Peyer's patch (tissue), 4 donors: Measurements from ENCODE around the gene MED13. TPM values are rescaled to one million over a fixed set of nuclear protein-coding genes. Genes with fewer than 3 reads are reported as not detected.

Experiments used
- DNase-seq, 3 donors: peaks; one replicate each; pipeline ENCODE4 v3.0.0-alpha.2; 2017 to 2019
- H3K27ac ChIP-seq, 4 donors: fragments of 200-600 bp; sonication (generic); one replicate each; pipeline ENCODE4 v1.5.1; 2016 to 2019
- H3K27me3 ChIP-seq, 2 donors: fragments of 200-600 bp; sonication (generic); one replicate each; pipeline ENCODE4 v1.5.1; 2019
- H3K36me3 ChIP-seq, 3 donors: fragments of 200-600 bp; sonication (generic); one replicate each; pipeline ENCODE4 v1.5.1; 2016 to 2019
- H3K4me1 ChIP-seq, 4 donors: fragments of 200-600 bp; sonication (generic); one replicate each; pipeline ENCODE4 v1.5.1; 2016 to 2019
- H3K4me3 ChIP-seq, 4 donors: fragments of 200-600 bp; sonication (generic); 1 replicate in 3 of 4; 2 replicates in 1 of 4; pipeline ENCODE4 v1.5.1; 2016 to 2019; ENCODE audit warnings: mild to moderate bottlenecking in 1 of 4
- H3K9me3 ChIP-seq, 4 donors: fragments of 200-600 bp; sonication (generic); one replicate each; pipeline ENCODE4 v1.5.1; 2016 to 2019; ENCODE audit warnings: mild to moderate bottlenecking in 1 of 4
- POLR2A ChIP-seq, 2 donors: fragments of 450-650 bp; IDR thresholded peaks; one replicate each; pipeline ENCODE4 v1.5.1; 2017; ENCODE audit warnings: antibody characterized with exemption in 2 of 2, mild to moderate bottlenecking in 2 of 2, moderate library complexity in 2 of 2
- total RNA-seq, 4 donors: library from RNA; depleted of rRNA; stranded (reverse); fragments of >200 nt; gene quantifications; one replicate each; pipeline ENCODE4 v1.1.0, GENCODE V29; 2016
- TF ChIP-seq, protein P1 (sequence below), 6 experiments: fragments of 450-650 bp in 4 of 6; fragments of 200-600 bp in 2 of 6; sonication (generic) in 1 of 6; IDR thresholded peaks; one replicate each; pipeline ENCODE4 v1.5.1; 2017 to 2019; ENCODE audit warnings: antibody characterized with exemption in 6 of 6, mild to moderate bottlenecking in 3 of 6, moderate library complexity in 1 of 6

The MED13 gene
- total RNA-seq, 4 donors from 2014 or later = 84.4 to 452 (median 131) TPM

DNA sequence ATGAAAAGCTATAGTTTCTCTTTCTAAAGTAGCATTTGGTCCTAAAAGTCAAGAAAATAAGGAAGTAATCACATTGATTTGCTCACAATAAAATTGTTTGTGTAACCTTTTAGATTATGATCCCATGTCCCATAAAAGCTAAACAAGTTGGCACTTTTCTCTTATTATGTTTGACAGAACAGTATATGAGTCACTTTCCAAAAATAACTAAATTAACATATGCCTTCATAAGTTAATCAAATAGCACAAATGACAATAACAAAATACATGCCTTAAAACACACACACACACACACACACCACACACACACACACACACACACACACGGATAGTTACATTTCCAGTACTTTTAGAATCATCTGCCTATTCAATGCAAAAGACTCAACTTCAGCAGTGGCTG is 2.8 kb downstream of the MED13 start:
- Histone ChIP-seq H3K4me1 (peaks cover 0 to 34% (median 3%) of the 10 kb centered on the region in 4 donors), H3K4me3 (peak overlapping the region in 2 of 4 donors; percentile 72 to 96), H3K27ac (no peak overlapping the region)

DNA sequence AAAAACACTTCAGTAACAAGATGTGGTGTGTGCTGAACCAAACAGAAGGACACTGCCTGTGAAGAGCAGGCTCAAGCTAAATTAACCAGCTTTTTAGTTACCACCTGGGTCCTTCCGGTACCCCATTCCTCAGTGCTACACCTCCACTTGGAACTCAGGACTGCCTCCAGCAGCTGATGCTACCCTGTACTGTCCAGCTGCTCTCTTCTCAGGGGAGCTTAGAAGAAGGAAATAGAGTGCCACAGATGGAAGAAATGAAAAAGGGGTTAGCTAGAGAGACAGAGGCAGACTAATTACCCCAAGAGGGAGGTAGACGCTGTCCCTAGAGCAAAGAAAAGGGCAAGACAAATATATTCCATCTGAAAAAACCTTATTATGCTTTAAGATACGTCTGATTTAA is 5.7 kb downstream of the MED13 start:
- Histone ChIP-seq H3K9me3 (no peaks in the 10 kb centered on the region), H3K27ac (no peak overlapping the region), H3K27me3 (no peaks in the 10 kb centered on the region), H3K4me1 (peaks cover 0 to 37% (median 2%) of the 10 kb centered on the region in 4 donors), H3K36me3 (peaks cover 0 to 17% (median 0%) of the 10 kb centered on the region in 3 donors), H3K4me3 (no peak overlapping the region)
- DNase-seq = no peak
- TF ChIP-seq, protein P1, sequence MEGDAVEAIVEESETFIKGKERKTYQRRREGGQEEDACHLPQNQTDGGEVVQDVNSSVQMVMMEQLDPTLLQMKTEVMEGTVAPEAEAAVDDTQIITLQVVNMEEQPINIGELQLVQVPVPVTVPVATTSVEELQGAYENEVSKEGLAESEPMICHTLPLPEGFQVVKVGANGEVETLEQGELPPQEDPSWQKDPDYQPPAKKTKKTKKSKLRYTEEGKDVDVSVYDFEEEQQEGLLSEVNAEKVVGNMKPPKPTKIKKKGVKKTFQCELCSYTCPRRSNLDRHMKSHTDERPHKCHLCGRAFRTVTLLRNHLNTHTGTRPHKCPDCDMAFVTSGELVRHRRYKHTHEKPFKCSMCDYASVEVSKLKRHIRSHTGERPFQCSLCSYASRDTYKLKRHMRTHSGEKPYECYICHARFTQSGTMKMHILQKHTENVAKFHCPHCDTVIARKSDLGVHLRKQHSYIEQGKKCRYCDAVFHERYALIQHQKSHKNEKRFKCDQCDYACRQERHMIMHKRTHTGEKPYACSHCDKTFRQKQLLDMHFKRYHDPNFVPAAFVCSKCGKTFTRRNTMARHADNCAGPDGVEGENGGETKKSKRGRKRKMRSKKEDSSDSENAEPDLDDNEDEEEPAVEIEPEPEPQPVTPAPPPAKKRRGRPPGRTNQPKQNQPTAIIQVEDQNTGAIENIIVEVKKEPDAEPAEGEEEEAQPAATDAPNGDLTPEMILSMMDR (IDR thresholded peaks at IDR 0.05) = no peak
- TF ChIP-seq POLR2A (IDR thresholded peaks at IDR 0.05) = no peak

More for the DNA sequence above, 2.8 kb downstream of the MED13 start:
- H3K36me3 ChIP-seq = peaks cover 0 to 5% (median 0%) of the 10 kb centered on the region in 3 donors
- no peaks in the 10 kb centered on the region for H3K9me3 ChIP-seq
- H3K27me3 ChIP-seq = no peaks in the 10 kb centered on the region
- DNase-seq = no peak
- TF ChIP-seq POLR2A (IDR thresholded peaks at IDR 0.05) = no peak
- TF ChIP-seq, protein P1 (IDR thresholded peaks at IDR 0.05) = no peak

- no peak for TF ChIP-seq POLR2A (IDR thresholded peaks at IDR 0.05)
- TF ChIP-seq, protein P1 (IDR thresholded peaks at IDR 0.05) = no peak
- Histone ChIP-seq H3K27ac (no peak overlapping the region), H3K36me3 (peaks cover 0 to 21% (median 0%) of the 10 kb centered on the region in 3 donors), H3K9me3 (no peaks in the 10 kb centered on the region), H3K4me3 (no peak overlapping the region), H3K4me1 (peaks cover 0 to 43% (median 2%) of the 10 kb centered on the region in 4 donors), H3K27me3 (no peaks in the 10 kb centered on the region)
- DNase-seq = no peak
Measured at GRCh38 chr17:62058611-62059010, 6.5 kb downstream of the MED13 start.

DNA sequence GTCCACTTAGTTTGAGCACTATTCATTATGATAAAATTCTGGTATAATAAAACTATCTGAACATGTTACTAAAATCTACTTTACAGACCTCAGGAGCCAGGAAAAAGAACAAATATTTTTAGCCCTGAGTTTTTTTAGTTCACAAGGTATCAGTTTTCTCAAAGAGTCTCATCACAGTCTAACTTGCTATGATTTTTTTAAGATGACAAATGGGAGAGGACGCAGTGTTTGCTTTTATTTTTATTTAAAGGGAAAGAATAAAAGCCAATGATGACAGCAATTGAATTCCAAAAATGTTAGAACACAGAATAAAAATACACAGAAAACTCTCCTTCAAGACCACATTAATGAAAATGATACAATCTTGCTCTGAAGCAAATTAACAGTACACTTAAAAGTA is 7.4 kb downstream of the MED13 start:
- Histone ChIP-seq H3K27me3 (no peaks in the 10 kb centered on the region), H3K4me3 (no peak overlapping the region), H3K36me3 (peaks cover 0 to 24% (median 0%) of the 10 kb centered on the region in 3 donors), H3K4me1 (peaks cover 0 to 37% (median 0%) of the 10 kb centered on the region in 4 donors), H3K27ac (no peak overlapping the region), H3K9me3 (no peaks in the 10 kb centered on the region)
- TF ChIP-seq, protein P1 (IDR thresholded peaks at IDR 0.05) = no peak
- TF ChIP-seq POLR2A (IDR thresholded peaks at IDR 0.05) = no peak
- DNase-seq = no peak

DNA sequence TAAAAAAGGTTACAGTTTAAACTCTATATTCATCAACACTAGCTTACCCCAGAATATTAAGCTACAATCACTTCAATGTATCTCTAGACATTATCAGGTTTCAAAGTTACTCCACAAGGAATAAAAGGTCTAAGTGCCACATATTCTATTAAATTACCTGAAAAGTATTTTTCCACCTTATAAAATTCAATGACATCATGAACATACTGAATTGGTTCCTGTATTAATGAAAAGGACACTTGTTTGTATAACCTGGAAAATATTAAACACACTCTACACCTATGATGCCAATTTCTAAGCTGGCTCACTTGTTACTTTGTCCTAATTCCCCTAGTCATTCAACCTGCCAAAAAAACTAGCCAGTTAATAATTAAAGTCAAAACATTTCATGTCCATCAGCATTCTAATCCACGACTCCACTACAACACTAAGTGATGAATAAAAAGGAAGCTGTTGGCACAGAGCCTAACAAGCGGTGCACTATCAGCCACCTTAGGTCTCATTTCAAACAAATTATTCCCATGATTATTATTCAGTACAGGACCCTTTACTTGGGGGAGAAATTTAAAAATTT is 12.2 kb downstream of the MED13 start:
- peaks cover 0 to 13% (median 0%) of the 10 kb centered on the region in 4 donors for H3K4me1 ChIP-seq
- peaks cover 0 to 63% (median 0%) of the 10 kb centered on the region in 3 donors for H3K36me3 ChIP-seq
- H3K27ac ChIP-seq = no peak overlapping the region

More for the DNA sequence above, 12.2 kb downstream of the MED13 start:
- no peak for DNase-seq
- no peaks in the 10 kb centered on the region for H3K27me3 ChIP-seq
- H3K4me3 ChIP-seq = no peak overlapping the region
- H3K9me3 ChIP-seq = no peaks in the 10 kb centered on the region
- TF ChIP-seq POLR2A (IDR thresholded peaks at IDR 0.05) = no peak
- TF ChIP-seq, protein P1 (IDR thresholded peaks at IDR 0.05) = no peak
